ENCODE measurements around the gene TBC1D3E.
"Not testable (repeated sequence)": the region's sequence is repeated elsewhere in the genome, so short reads cannot be mapped to it uniquely, and the experiment has no call there.

The TBC1D3E gene

DNA sequence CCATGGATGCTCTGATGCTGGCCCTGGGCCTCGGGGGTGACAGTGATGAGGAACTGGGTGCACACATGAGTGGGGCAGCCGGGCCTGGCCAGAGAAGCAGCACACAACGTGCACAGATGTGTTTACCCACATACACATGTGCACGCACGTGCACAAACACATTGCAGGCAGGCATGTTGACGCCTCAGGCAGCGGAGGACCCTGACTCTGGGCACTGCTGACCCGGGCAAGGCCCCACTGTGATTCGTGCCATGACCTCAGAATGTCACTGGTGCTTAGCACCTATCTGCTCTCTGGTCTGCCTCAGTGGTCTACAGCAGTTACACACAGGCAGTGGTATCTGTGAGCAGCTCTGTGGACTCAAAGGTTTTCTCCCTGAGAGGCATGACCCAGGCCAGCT lies at the start of gene TBC1D3E:
Gene TBC1D3E, plus strand, starts transcription at position 301 of the 400 bp plus-strand sequence. CDS start 1,545 bp downstream, outside the sequence.
- DNase-seq, result not testable (repeated sequence)

DNA sequence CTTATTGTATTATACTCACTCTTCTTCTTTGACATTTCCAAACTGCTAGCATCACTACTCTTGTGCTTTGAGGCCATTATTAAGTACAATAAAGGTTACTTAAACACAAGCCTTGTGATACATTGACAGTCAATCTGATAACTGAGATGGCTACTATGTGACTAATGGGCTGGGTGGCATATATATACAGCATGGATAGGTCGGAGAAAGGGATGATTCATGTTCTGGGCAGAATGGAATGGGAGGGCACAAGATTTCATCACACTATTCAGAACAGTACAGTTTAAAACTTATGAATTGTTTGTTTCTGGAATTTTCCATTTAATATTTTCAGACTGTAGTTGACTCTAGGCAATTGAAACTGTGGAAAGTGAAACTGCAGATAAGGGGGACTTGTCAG lies 40.4 kb upstream of the TBC1D3E start:
- DNase-seq, result not testable (repeated sequence)

DNA sequence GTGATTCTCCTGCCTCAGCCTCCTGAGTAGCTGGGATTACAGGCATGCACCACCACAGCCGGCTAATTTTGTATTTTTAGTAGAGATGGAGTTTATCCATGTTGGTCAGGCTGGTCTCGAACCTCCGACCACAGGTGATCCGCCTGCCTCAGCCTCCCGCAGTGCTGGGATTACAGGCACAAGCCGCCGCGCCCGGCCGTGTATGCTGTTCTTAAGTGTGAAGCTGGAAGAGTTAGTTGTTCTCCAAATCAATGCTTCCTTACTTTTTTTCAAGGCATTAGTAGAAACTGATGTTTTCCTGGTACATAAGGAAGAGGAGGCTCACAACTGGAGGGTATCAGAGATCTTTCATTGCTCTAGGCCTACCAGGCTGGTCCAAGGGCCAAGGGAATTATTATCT lies 39.6 kb upstream of the TBC1D3E start:
- DNase-seq, result not testable (repeated sequence)

DNA sequence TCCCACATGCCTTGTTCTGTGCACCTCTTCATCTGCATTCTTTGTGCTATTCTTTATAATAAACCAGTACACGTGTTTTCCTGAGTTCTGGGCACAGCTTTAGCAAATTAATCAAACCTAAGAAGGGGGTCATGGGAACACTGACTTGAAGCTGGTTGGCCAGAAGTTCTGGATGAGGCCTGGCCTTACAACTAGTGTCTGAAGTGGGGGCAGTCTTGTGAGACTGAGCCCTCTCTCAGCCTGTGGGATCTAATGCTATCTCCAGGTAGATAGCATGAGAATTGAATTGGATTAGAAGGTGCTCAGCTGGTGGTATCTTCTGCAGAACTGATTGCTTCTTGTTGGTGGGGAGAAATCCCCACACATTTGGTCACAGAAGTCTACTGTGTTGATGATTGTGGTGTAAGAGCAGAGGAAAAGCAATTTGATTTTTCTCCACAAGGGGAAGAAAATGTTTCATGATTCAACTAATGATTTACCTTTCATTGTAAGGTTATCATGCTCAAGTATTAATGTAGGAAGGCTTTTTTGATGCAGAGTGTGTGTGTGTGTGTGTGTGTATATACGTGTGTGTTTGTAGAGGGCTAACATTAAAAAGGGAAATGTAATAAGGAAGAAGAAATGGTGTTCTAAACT lies 33.6 kb upstream of the TBC1D3E start:
- not testable (repeated sequence) for DNase-seq

DNA sequence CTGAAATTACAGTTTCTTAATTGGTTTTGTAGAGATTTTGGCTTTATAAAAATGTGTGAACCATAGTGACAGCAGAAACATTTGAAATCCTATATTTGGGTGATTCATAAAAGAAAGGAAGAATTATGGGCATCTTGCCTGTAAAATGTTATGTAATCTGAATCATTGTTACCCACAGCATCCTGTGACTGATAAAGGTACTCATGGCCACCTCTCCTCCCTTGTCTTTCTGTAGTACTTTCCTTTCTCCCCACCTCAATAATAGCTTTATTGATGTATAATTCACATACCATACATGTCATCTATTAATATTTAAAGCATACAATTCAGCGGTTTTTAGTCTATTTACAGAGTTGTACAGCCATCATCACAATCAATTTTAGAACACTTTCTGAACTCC lies 28.5 kb upstream of the TBC1D3E start:
- DNase-seq, result not testable (repeated sequence)

DNA sequence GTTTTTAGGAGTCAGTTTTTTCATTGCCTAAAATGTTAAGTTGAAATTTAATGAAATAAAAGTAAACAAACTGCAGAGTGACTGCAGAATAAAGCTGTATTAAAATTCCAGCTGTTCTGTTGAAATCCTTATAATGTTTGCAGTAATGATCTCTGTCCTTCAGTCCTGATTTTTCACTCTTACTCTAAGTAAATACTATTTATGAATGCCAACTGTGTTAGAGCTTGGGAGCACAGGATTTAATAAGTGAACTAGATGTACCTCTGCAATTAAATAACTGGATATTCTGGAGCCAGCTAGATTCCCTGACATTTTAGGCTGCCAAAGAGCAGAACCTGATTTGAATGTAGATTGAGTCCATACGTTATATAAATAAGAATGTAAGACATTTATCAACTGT lies 7.9 kb upstream of the TBC1D3E start:
- not testable (repeated sequence) for DNase-seq

DNA sequence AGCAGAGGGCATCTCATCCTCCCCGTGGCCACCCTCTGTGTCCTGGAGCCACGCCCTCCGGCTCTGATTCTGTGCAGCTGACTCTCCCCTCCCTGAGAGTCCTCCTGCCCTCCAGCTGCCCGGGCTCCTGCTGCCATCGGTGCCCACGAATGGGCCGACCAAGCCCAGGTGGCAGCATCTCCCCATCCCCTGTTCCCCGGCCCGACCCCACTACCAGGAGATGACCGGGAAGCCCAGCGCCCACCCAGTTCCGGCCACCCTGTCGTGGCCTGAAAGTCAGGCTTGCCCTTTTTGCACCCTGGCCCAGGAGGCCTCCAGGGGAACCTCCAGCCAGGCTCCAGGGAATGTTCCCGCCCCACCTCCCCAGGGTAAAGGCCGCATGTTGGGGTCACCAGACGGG lies 7.1 kb downstream of the TBC1D3E start:
- not testable (repeated sequence) for DNase-seq

All from COR-L47 (cell line).